ENCODE results near the gene HEATR5A.
"Not testable (repeated sequence)": the region's sequence is repeated elsewhere in the genome, so short reads cannot be mapped to it uniquely, and the experiment has no call there.

HEATR5A gene

GRCh38 chr14:31445703-31446102 is 25.4 kb upstream of the HEATR5A start:
- no peak overlapping the region for H3K27ac ChIP-seq (ENCODE audit: low read depth in 2 of 2, low read length in 2 of 2)
- H3K9ac ChIP-seq (ENCODE audit: low read depth in 1 of 2, low read length in 2 of 2), result no peak overlapping the region
- H3K4me1 ChIP-seq (ENCODE audit: control insufficient read depth in 2 of 2, insufficient read depth in 2 of 2, low read length in 2 of 2), result no peaks in the 10 kb centered on the region
- H3K36me3 ChIP-seq (ENCODE audit: control insufficient read depth in 2 of 2, insufficient read depth in 2 of 2, low read length in 2 of 2), result peaks cover 0 to 3% of the 10 kb centered on the region in 2 donors
- no peaks in the 10 kb centered on the region for H3K9me3 ChIP-seq (ENCODE audit: control insufficient read depth in 2 of 2, low read length in 2 of 2)
- no peaks in the 10 kb centered on the region for H3K27me3 ChIP-seq (ENCODE audit: control insufficient read depth in 2 of 2, insufficient read depth in 2 of 2, low read length in 2 of 2)
- no peak overlapping the region for H3K4me3 ChIP-seq (ENCODE audit: low read length in 2 of 2)

GRCh38 chr14:31442284-31442683 is 21.9 kb upstream of the HEATR5A start:
- no peak overlapping the region for H3K27ac ChIP-seq (ENCODE audit: low read depth in 2 of 2, low read length in 2 of 2)
- H3K9ac ChIP-seq (ENCODE audit: low read depth in 1 of 2, low read length in 2 of 2), result no peak overlapping the region
- H3K36me3 ChIP-seq (ENCODE audit: control insufficient read depth in 2 of 2, insufficient read depth in 2 of 2, low read length in 2 of 2), result peaks cover 0 to 3% of the 10 kb centered on the region in 2 donors
- H3K4me1 ChIP-seq (ENCODE audit: control insufficient read depth in 2 of 2, insufficient read depth in 2 of 2, low read length in 2 of 2), result no peaks in the 10 kb centered on the region
- H3K4me3 ChIP-seq (ENCODE audit: low read length in 2 of 2), result no peak overlapping the region
- H3K9me3 ChIP-seq (ENCODE audit: control insufficient read depth in 2 of 2, low read length in 2 of 2), result no peaks in the 10 kb centered on the region
- no peaks in the 10 kb centered on the region for H3K27me3 ChIP-seq (ENCODE audit: control insufficient read depth in 2 of 2, insufficient read depth in 2 of 2, low read length in 2 of 2)

- Histone ChIP-seq H3K27ac (ENCODE audit: low read depth in 2 of 2, low read length in 2 of 2) (no peak overlapping the region), H3K9ac (ENCODE audit: low read depth in 1 of 2, low read length in 2 of 2) (no peak overlapping the region)
Measured at GRCh38 chr14:31441273-31442111, 21.1 kb upstream of the HEATR5A start.

GRCh38 chr14:31440280-31440679 is 19.9 kb upstream of the HEATR5A start:
- no peaks in the 10 kb centered on the region for H3K9me3 ChIP-seq (ENCODE audit: control insufficient read depth in 2 of 2, low read length in 2 of 2)
- H3K9ac ChIP-seq (ENCODE audit: low read depth in 1 of 2, low read length in 2 of 2), result no peak overlapping the region
- H3K36me3 ChIP-seq (ENCODE audit: control insufficient read depth in 2 of 2, insufficient read depth in 2 of 2, low read length in 2 of 2), result peaks cover 0 to 3% of the 10 kb centered on the region in 2 donors
- H3K4me3 ChIP-seq (ENCODE audit: low read length in 2 of 2), result no peak overlapping the region
- no peaks in the 10 kb centered on the region for H3K27me3 ChIP-seq (ENCODE audit: control insufficient read depth in 2 of 2, insufficient read depth in 2 of 2, low read length in 2 of 2)
- H3K27ac ChIP-seq (ENCODE audit: low read depth in 2 of 2, low read length in 2 of 2), result no peak overlapping the region
- no peaks in the 10 kb centered on the region for H3K4me1 ChIP-seq (ENCODE audit: control insufficient read depth in 2 of 2, insufficient read depth in 2 of 2, low read length in 2 of 2)

More at GRCh38 chr14:31441273-31442111, 21.1 kb upstream of the HEATR5A start:
- no peaks in the 10 kb centered on the region for H3K4me1 ChIP-seq (ENCODE audit: control insufficient read depth in 2 of 2, insufficient read depth in 2 of 2, low read length in 2 of 2)
- peaks cover 0 to 3% of the 10 kb centered on the region in 2 donors for H3K36me3 ChIP-seq (ENCODE audit: control insufficient read depth in 2 of 2, insufficient read depth in 2 of 2, low read length in 2 of 2)
- H3K4me3 ChIP-seq (ENCODE audit: low read length in 2 of 2), result no peak overlapping the region
- no peaks in the 10 kb centered on the region for H3K9me3 ChIP-seq (ENCODE audit: control insufficient read depth in 2 of 2, low read length in 2 of 2)
- H3K27me3 ChIP-seq (ENCODE audit: control insufficient read depth in 2 of 2, insufficient read depth in 2 of 2, low read length in 2 of 2), result no peaks in the 10 kb centered on the region

GRCh38 chr14:31439561-31439960 is 19.2 kb upstream of the HEATR5A start:
- Histone ChIP-seq H3K27ac (ENCODE audit: low read depth in 2 of 2, low read length in 2 of 2) (no peak overlapping the region), H3K27me3 (ENCODE audit: control insufficient read depth in 2 of 2, insufficient read depth in 2 of 2, low read length in 2 of 2) (no peaks in the 10 kb centered on the region), H3K4me1 (ENCODE audit: control insufficient read depth in 2 of 2, insufficient read depth in 2 of 2, low read length in 2 of 2) (no peaks in the 10 kb centered on the region)

GRCh38 chr14:31437045-31437691 is 16.8 kb upstream of the HEATR5A start:
- H3K4me1 ChIP-seq (ENCODE audit: control insufficient read depth in 2 of 2, insufficient read depth in 2 of 2, low read length in 2 of 2); H3K27me3 ChIP-seq (ENCODE audit: control insufficient read depth in 2 of 2, insufficient read depth in 2 of 2, low read length in 2 of 2); H3K9me3 ChIP-seq (ENCODE audit: control insufficient read depth in 2 of 2, low read length in 2 of 2); H3K9ac ChIP-seq (ENCODE audit: low read depth in 1 of 2, low read length in 2 of 2); H3K27ac ChIP-seq (ENCODE audit: low read depth in 2 of 2, low read length in 2 of 2); H3K36me3 ChIP-seq (ENCODE audit: control insufficient read depth in 2 of 2, insufficient read depth in 2 of 2, low read length in 2 of 2); H3K4me3 ChIP-seq (ENCODE audit: low read length in 2 of 2): not testable (repeated sequence)

More at GRCh38 chr14:31439561-31439960, 19.2 kb upstream of the HEATR5A start:
- Histone ChIP-seq H3K9me3 (ENCODE audit: control insufficient read depth in 2 of 2, low read length in 2 of 2) (no peaks in the 10 kb centered on the region), H3K9ac (ENCODE audit: low read depth in 1 of 2, low read length in 2 of 2) (no peak overlapping the region), H3K36me3 (ENCODE audit: control insufficient read depth in 2 of 2, insufficient read depth in 2 of 2, low read length in 2 of 2) (peaks cover 0 to 3% of the 10 kb centered on the region in 2 donors), H3K4me3 (ENCODE audit: low read length in 2 of 2) (no peak overlapping the region)

GRCh38 chr14:31435276-31435675 is 14.9 kb upstream of the HEATR5A start:
- Histone ChIP-seq H3K4me1 (ENCODE audit: control insufficient read depth in 2 of 2, insufficient read depth in 2 of 2, low read length in 2 of 2) (no peaks in the 10 kb centered on the region), H3K27ac (ENCODE audit: low read depth in 2 of 2, low read length in 2 of 2) (no peak overlapping the region), H3K4me3 (ENCODE audit: low read length in 2 of 2) (no peak overlapping the region), H3K27me3 (ENCODE audit: control insufficient read depth in 2 of 2, insufficient read depth in 2 of 2, low read length in 2 of 2) (no peaks in the 10 kb centered on the region), H3K9ac (ENCODE audit: low read depth in 1 of 2, low read length in 2 of 2) (no peak overlapping the region), H3K9me3 (ENCODE audit: control insufficient read depth in 2 of 2, low read length in 2 of 2) (no peaks in the 10 kb centered on the region), H3K36me3 (ENCODE audit: control insufficient read depth in 2 of 2, insufficient read depth in 2 of 2, low read length in 2 of 2) (peaks cover 0 to 3% of the 10 kb centered on the region in 2 donors)

GRCh38 chr14:31430634-31431264 is 10.4 kb upstream of the HEATR5A start:
- no peaks in the 10 kb centered on the region for H3K9me3 ChIP-seq (ENCODE audit: control insufficient read depth in 2 of 2, low read length in 2 of 2)
- H3K4me1 ChIP-seq (ENCODE audit: control insufficient read depth in 2 of 2, insufficient read depth in 2 of 2, low read length in 2 of 2), result no peaks in the 10 kb centered on the region
- H3K27ac ChIP-seq (ENCODE audit: low read depth in 2 of 2, low read length in 2 of 2), result no peak overlapping the region
- no peaks in the 10 kb centered on the region for H3K27me3 ChIP-seq (ENCODE audit: control insufficient read depth in 2 of 2, insufficient read depth in 2 of 2, low read length in 2 of 2)
- no peak overlapping the region for H3K9ac ChIP-seq (ENCODE audit: low read depth in 1 of 2, low read length in 2 of 2)
- H3K4me3 ChIP-seq (ENCODE audit: low read length in 2 of 2), result no peak overlapping the region
- no peaks in the 10 kb centered on the region for H3K36me3 ChIP-seq (ENCODE audit: control insufficient read depth in 2 of 2, insufficient read depth in 2 of 2, low read length in 2 of 2)

GRCh38 chr14:31429791-31430190 is 9.4 kb upstream of the HEATR5A start:
- H3K4me3 ChIP-seq (ENCODE audit: low read length in 2 of 2), result no peak overlapping the region
- no peak overlapping the region for H3K27ac ChIP-seq (ENCODE audit: low read depth in 2 of 2, low read length in 2 of 2)
- H3K36me3 ChIP-seq (ENCODE audit: control insufficient read depth in 2 of 2, insufficient read depth in 2 of 2, low read length in 2 of 2), result no peaks in the 10 kb centered on the region
- H3K27me3 ChIP-seq (ENCODE audit: control insufficient read depth in 2 of 2, insufficient read depth in 2 of 2, low read length in 2 of 2), result no peaks in the 10 kb centered on the region
- H3K9ac ChIP-seq (ENCODE audit: low read depth in 1 of 2, low read length in 2 of 2), result no peak overlapping the region
- no peaks in the 10 kb centered on the region for H3K9me3 ChIP-seq (ENCODE audit: control insufficient read depth in 2 of 2, low read length in 2 of 2)
- no peaks in the 10 kb centered on the region for H3K4me1 ChIP-seq (ENCODE audit: control insufficient read depth in 2 of 2, insufficient read depth in 2 of 2, low read length in 2 of 2)

- H3K36me3 ChIP-seq (ENCODE audit: control insufficient read depth in 2 of 2, insufficient read depth in 2 of 2, low read length in 2 of 2), result no peaks in the 10 kb centered on the region
- H3K27ac ChIP-seq (ENCODE audit: low read depth in 2 of 2, low read length in 2 of 2), result no peak overlapping the region
- H3K9me3 ChIP-seq (ENCODE audit: control insufficient read depth in 2 of 2, low read length in 2 of 2), result no peaks in the 10 kb centered on the region
- no peak overlapping the region for H3K4me3 ChIP-seq (ENCODE audit: low read length in 2 of 2)
- H3K9ac ChIP-seq (ENCODE audit: low read depth in 1 of 2, low read length in 2 of 2), result no peak overlapping the region
- H3K4me1 ChIP-seq (ENCODE audit: control insufficient read depth in 2 of 2, insufficient read depth in 2 of 2, low read length in 2 of 2), result no peaks in the 10 kb centered on the region
- no peaks in the 10 kb centered on the region for H3K27me3 ChIP-seq (ENCODE audit: control insufficient read depth in 2 of 2, insufficient read depth in 2 of 2, low read length in 2 of 2)
Measured at GRCh38 chr14:31428011-31428410, 7.7 kb upstream of the HEATR5A start.
